GM06990 (cell line): ENCODE results near the gene XIAP.
"Not testable (repeated sequence)": the region's sequence is repeated elsewhere in the genome, so short reads cannot be mapped to it uniquely, and the experiment has no call there.

Source experiments
- DNase-seq: peaks from one replicate; pipeline ENCODE4 v3.0.0-alpha.2; 2011; ENCODE audit not compliant: insufficient read length; ENCODE audit errors: extremely low read depth
- H3K27me3 ChIP-seq: replicated peaks from 2 replicates; pipeline ENCODE4 v1.6.0; 2011; ENCODE audit warnings: low read length; ENCODE audit not compliant: control insufficient read depth, insufficient read depth
- H3K36me3 ChIP-seq: 2 replicates; pipeline ENCODE4 v1.5.1; 2011; ENCODE audit warnings: low read length; ENCODE audit not compliant: control insufficient read depth, insufficient read depth
- H3K4me3 ChIP-seq: replicated peaks from 2 replicates; pipeline ENCODE4 v1.5.1; 2011; ENCODE audit warnings: low read depth, mild to moderate bottlenecking, control low read depth, low read length
- CTCF ChIP-seq: IDR thresholded peaks from 2 replicates; pipeline ENCODE4 v1.5.1; 2011; ENCODE audit warnings: low read length, control low read depth, mild to moderate bottlenecking, inconsistent platforms; ENCODE audit not compliant: insufficient read depth, poor library complexity, severe bottlenecking

Gene XIAP

DNA sequence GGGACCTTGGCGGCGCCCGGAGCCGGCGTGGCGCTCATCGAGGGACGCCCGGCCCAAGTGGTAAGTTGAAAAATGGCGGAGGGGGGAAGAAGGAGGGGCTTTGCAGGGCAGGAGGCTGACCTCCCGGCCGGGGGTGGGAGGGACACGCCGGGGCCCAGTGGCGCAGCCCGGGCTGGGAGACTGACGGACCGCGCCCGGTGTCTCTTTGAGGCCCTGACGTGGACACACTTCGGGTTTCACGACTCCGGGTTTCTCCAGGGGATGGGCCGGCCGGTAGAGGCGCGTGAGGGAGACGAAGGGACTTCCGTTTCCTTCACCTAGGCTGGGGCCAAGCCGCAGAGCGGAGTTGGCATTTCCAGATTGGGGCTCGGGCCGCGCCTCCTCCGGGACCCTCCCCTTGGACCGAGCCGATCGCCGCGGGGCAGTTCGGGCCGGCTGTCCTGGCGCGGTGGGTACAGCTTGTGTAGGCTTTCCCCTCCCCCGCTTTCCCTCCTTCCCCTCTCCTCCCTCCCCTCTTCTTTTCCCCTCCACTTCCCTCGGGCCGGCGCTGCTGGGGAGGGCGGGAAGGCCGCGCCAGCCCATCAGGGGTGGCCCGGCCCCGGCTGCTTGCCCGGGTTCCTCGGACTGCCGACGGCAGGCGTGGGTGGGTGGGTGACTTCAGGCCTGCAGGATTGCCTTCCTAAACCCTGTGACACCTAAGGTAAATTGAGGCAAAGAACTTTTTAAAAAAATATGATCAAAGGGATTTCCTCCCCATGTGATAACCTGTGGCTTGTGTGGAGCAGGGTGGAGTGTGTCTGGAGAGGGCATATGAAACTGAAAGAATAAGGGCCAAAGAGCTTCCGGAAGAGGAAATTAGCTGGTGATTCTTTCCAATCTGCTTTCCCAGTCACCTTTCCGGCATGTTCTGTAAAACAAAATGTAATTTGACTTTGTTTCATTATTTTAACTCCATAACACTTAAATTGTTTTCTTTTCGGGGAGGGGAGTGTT, at the start of gene XIAP:
Gene XIAP, plus strand, starts transcription at position 208 of the 993 bp plus-strand sequence. CDS start 25,610 bp downstream, outside the sequence.
- DNase-seq: peak; percentile 89
- TF ChIP-seq CTCF: no peak
- Histone ChIP-seq H3K27me3 (no peaks in the 10 kb centered on the region), H3K36me3 (no peaks in the 10 kb centered on the region), H3K4me3 (peak within 1 kb of the TSS; percentile 72)

GRCh38 chrX:123814343-123814742, 45.5 kb upstream of the XIAP start:
- Histone ChIP-seq H3K36me3 (no peaks in the 10 kb centered on the region), H3K4me3 (no peak overlapping the region), H3K27me3 (no peaks in the 10 kb centered on the region)
- TF ChIP-seq CTCF: no peak
- no peak for DNase-seq

DNA sequence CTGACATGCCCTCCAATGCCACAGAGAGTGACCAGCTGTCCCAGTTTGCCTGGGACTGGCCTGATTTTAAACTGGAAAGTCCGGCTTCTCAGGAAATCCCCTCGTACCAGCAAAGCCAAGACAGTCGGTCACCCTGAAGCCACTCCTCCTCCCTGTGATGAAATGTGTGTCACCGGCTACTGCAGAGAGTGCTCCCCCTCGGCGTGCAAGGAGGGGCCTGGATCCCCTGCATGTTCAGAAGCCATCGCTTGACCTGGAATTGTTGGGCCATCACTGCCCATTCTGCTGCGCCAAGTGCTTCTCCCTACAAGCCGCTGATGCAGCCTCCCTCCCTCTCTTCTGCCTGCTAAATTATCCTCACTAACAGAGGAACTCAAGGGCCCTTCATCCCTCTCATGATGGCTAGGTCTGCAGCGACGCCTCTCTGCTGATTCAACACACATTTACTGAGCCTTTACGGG, 44.9 kb upstream of the XIAP start:
- not testable (repeated sequence) for H3K27me3 ChIP-seq, H3K36me3 ChIP-seq, H3K4me3 ChIP-seq, DNase-seq

GRCh38 chrX:123817288-123817894, 42.5 kb upstream of the XIAP start:
- no peaks in the 10 kb centered on the region for H3K27me3 ChIP-seq
- no peaks in the 10 kb centered on the region for H3K36me3 ChIP-seq
- TF ChIP-seq CTCF: no peak
- no peak for DNase-seq
- H3K4me3 ChIP-seq: no peak overlapping the region

DNA sequence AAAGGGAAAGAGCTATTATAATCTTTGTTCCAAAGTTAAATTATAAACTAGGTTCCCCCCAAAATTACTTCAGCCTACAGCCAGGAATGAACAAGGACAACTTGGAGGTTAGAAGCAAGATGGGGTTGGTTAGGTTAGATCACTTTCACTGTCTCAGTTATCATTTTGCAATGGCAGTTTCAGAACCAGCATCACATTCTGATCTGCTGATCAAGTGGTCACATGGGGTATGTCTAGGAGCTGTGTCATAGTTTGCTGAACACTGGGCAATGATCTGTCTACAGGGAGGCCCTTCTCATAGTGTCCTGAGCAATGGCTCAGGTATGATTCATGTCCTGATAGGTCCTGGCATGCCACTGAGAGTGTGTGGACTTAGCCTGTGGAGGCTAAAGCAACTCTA, 41.6 kb upstream of the XIAP start:
- Histone ChIP-seq H3K27me3 (no peaks in the 10 kb centered on the region), H3K36me3 (no peaks in the 10 kb centered on the region), H3K4me3 (no peak overlapping the region)
- no peak for DNase-seq
- no peak for TF ChIP-seq CTCF

DNA sequence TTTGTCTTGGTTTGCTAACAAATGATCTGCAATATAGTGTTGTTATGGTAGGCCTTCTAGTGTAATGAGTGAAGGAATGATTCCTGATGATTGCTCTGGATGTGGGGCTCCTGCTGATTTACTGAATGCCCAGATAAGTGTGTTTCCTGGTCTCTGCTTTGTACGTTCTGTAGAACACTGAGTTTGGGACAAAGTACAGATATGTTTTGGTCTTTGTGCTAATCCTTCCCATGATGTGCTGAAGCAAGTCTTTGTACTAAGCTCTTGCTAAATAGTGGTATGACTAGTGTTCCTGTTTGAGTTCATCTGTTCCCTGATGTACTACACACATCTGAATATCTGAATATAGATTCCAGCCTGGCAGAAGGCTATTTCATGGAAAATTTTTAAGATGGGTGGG, 36.9 kb upstream of the XIAP start:
- Histone ChIP-seq H3K27me3 (no peaks in the 10 kb centered on the region), H3K4me3 (no peak overlapping the region), H3K36me3 (no peaks in the 10 kb centered on the region)
- no peak for DNase-seq
- no peak for TF ChIP-seq CTCF
